Lower leg skin (tissue), 3 donors: Measurements from ENCODE around the gene GRIA1.

Source experiments
- POLR2A ChIP-seq, 2 donors: fragments of 450-650 bp; IDR thresholded peaks; one replicate each; pipeline ENCODE4 v1.6.1; 2016 to 2017; ENCODE audit warnings: antibody characterized with exemption in 2 of 2, mild to moderate bottlenecking in 1 of 2, moderate library complexity in 1 of 2
- TF ChIP-seq, protein P1 (sequence below), 3 donors: fragments of 450-650 bp; IDR thresholded peaks; one replicate each; pipeline ENCODE4 v1.5.1; 2016; ENCODE audit warnings: antibody characterized with exemption in 3 of 3, mild to moderate bottlenecking in 3 of 3, moderate library complexity in 2 of 3

DNA sequence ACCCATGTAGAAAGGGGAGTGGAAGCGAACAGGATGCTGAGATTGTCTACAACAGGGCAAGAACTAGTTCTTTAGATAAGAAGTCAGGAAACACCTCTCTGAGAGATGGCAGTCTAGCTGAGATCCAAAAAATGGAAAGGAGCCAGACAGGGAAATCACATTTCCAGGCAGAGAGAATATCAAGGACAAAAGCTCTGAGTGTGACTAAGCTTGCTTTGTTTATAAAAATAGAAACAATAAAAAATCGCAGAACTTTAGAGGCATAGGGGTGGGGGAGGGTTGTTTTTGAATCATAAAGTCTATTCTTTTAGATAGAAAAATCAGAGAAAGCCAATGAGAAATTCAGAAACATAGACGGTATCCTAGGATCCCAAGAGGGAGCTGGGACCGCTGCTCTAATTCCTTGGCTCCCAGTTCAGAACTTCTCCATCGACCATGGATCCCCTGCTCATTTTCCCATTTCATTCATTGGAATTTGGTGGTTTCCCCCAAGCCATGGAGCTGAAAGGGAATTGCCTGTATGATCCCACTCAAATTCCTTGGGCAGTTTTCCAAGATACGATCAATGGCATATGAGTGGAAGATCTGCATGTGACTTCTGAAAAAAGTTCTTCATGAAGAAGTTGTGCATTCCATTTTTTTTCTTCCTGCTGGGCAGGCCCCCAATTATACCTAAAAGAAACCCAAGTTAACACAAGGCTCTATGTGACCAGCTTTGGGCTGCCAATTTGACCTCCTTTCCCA, 182.0 kb downstream of the GRIA1 start:
- no peak for TF ChIP-seq POLR2A (IDR thresholded peaks at IDR 0.05)
- TF ChIP-seq, protein P1, sequence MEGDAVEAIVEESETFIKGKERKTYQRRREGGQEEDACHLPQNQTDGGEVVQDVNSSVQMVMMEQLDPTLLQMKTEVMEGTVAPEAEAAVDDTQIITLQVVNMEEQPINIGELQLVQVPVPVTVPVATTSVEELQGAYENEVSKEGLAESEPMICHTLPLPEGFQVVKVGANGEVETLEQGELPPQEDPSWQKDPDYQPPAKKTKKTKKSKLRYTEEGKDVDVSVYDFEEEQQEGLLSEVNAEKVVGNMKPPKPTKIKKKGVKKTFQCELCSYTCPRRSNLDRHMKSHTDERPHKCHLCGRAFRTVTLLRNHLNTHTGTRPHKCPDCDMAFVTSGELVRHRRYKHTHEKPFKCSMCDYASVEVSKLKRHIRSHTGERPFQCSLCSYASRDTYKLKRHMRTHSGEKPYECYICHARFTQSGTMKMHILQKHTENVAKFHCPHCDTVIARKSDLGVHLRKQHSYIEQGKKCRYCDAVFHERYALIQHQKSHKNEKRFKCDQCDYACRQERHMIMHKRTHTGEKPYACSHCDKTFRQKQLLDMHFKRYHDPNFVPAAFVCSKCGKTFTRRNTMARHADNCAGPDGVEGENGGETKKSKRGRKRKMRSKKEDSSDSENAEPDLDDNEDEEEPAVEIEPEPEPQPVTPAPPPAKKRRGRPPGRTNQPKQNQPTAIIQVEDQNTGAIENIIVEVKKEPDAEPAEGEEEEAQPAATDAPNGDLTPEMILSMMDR (IDR thresholded peaks at IDR 0.05), result no peak
